AG09309 (cell line): ENCODE data around the gene WDR90.

Experiments used
- DNase-seq: peaks from one replicate; pipeline ENCODE4 v3.0.0-alpha.2; 2010; ENCODE audit warnings: low read depth
- H3K4me3 ChIP-seq: 2 replicates; pipeline ENCODE4 v1.5.1; 2011; ENCODE audit warnings: mild to moderate bottlenecking, low read depth, low read length, moderate library complexity; ENCODE audit not compliant: control insufficient read depth
- TF ChIP-seq, protein P1 (sequence below): IDR thresholded peaks from 2 replicates; pipeline ENCODE4 v1.5.1; 2011; ENCODE audit warnings: mild to moderate bottlenecking, low read depth, low read length, inconsistent platforms; ENCODE audit not compliant: insufficient read depth, control insufficient read depth; ENCODE audit errors: missing control alignments

The WDR90 gene

DNA sequence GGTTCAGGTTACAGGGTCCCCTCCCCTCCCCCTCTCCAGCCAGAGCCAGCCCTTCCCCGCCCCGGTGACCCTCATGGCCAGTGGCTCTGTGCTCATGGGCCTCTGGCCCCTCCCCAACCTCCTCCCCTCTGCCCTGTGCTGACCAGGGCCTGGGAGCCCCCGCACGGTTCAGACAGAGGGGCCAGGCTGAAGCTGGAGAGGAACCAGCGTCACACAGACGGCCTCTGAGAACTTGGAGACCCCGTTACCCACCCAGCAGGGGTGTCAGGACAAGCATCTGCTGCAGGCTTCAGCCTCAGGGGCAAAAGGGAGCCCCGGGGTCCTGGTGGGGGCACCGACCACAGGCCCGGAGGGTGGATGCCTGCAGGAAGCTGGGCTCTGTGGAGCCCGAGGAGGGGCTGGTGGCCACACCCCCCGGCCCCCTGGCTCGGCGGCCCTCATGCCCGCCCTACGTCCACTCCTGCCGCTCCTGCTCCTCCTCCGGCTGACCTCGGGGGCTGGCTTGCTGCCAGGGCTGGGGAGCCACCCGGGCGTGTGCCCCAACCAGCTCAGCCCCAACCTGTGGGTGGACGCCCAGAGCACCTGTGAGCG, 18.3 kb upstream of the WDR90 start, which contains the start of gene WFIKKN1:
WFIKKN1 (plus strand) TSS at position 171 of the 591 bp plus-strand sequence; CDS start at position 440, 269 bp downstream.
- no peak for DNase-seq
- TF ChIP-seq, protein P1, sequence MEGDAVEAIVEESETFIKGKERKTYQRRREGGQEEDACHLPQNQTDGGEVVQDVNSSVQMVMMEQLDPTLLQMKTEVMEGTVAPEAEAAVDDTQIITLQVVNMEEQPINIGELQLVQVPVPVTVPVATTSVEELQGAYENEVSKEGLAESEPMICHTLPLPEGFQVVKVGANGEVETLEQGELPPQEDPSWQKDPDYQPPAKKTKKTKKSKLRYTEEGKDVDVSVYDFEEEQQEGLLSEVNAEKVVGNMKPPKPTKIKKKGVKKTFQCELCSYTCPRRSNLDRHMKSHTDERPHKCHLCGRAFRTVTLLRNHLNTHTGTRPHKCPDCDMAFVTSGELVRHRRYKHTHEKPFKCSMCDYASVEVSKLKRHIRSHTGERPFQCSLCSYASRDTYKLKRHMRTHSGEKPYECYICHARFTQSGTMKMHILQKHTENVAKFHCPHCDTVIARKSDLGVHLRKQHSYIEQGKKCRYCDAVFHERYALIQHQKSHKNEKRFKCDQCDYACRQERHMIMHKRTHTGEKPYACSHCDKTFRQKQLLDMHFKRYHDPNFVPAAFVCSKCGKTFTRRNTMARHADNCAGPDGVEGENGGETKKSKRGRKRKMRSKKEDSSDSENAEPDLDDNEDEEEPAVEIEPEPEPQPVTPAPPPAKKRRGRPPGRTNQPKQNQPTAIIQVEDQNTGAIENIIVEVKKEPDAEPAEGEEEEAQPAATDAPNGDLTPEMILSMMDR: no peak
- H3K4me3 ChIP-seq: no peak within 1 kb of the TSS

DNA sequence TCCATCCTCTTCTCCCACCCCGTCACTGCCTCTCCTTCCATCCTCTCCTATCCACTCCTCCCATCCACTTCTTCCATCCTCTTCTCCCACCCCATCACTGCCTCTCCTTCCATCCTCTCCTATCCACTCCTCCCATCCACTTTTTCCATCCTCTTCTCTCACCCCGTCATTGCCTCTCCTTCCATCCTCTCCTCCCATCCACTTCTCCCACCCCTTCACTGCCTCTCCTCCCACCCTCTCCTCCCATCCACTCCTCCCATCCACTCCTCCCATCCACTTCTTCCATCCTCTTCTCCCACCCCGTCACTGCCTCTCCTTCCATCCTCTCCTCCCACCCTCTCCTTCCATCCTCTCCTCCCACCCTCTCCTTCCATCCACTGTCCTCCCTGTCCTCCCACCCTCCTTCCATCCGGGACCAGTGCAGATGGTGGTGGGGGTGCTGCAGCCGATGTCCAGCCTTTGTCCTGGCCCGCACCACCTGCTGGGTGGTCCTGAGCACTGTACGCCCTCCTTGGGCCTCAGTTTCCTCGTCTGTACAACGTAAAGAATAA, 17.3 kb upstream of the WDR90 start:
- no peak overlapping the region for H3K4me3 ChIP-seq
- TF ChIP-seq, protein P1: no peak
- DNase-seq: no peak

DNA sequence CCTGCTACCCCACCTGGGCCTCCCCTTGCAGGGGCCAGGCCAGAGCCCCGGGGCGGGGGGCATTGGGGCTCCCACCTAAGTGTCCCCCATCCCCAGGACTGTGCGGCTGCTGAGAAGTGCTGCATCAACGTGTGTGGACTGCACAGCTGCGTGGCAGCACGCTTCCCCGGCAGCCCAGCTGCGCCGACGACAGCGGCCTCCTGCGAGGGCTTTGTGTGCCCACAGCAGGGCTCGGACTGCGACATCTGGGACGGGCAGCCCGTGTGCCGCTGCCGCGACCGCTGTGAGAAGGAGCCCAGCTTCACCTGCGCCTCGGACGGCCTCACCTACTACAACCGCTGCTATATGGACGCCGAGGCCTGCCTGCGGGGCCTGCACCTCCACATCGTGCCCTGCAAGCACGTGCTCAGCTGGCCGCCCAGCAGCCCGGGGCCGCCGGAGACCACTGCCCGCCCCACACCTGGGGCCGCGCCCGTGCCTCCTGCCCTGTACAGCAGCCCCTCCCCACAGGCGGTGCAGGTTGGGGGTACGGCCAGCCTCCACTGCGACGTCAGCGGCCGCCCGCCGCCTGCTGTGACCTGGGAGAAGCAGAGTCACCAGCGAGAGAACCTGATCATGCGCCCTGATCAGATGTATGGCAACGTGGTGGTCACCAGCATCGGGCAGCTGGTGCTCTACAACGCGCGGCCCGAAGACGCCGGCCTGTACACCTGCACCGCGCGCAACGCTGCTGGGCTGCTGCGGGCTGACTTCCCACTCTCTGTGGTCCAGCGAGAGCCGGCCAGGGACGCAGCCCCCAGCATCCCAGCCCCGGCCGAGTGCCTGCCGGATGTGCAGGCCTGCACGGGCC, 16.5 kb upstream of the WDR90 start:
- TF ChIP-seq, protein P1: no peak
- no peak overlapping the region for H3K4me3 ChIP-seq
- DNase-seq: no peak

DNA sequence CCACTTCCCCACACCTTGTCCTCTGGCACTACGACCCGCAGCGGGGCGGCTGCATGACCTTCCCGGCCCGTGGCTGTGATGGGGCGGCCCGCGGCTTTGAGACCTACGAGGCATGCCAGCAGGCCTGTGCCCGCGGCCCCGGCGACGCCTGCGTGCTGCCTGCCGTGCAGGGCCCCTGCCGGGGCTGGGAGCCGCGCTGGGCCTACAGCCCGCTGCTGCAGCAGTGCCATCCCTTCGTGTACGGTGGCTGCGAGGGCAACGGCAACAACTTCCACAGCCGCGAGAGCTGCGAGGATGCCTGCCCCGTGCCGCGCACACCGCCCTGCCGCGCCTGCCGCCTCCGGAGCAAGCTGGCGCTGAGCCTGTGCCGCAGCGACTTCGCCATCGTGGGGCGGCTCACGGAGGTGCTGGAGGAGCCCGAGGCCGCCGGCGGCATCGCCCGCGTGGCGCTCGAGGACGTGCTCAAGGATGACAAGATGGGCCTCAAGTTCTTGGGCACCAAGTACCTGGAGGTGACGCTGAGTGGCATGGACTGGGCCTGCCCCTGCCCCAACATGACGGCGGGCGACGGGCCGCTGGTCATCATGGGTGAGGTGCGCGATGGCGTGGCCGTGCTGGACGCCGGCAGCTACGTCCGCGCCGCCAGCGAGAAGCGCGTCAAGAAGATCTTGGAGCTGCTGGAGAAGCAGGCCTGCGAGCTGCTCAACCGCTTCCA, 15.7 kb upstream of the WDR90 start:
- TF ChIP-seq, protein P1: no peak
- no peak for DNase-seq
- no peak overlapping the region for H3K4me3 ChIP-seq

DNA sequence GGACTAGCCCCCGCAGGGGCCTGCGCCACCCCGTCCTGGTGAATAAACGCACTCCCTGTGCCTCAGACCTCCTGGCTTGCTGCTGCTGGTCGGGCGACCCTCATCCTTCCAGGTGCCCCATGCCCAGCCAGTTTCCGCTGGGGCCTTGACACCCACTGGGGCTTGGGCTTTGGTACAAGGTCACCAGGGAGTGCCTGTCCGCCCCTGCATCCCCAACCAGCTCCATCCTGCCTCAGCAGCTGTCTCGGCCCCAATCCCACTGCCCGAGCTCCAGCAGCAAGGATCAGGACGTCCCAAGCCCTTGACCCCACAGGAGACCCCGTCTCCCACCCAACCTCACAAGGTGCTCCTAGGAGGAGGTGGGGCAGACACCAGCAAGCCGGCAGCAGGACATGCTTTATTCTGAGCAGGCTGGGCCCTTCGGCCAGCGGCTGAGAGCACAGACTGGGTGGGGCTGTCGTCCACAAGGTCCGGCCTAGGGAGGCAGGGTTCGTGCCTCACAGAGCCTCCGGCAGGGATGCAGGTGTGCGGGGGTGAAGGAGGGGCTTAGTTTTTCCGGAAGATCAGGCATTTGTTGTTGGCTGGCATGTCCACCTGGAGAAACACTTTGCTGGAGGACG, 15.0 kb upstream of the WDR90 start:
- no peak overlapping the region for H3K4me3 ChIP-seq
- no peak for DNase-seq
- TF ChIP-seq, protein P1: no peak

DNA sequence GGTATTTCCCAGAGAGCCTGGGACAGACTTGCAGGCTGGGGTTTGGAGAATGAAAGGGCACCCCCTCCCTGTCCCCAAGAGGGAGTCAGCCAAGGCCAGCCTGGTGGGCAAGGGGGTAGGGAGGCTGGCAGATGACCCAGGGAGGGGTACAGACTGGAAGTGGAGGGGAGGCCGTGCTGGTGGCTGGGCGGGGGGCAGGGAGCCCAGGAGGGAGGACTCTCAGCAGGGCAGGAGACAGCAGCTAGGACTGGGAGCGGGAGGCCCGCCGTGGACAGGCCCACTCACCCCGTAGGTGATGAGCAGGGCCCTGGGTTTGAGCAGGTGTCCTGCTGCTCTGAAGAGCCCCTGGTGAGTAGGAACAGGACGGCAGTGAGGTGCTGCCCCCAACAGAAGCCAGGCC, 14.2 kb upstream of the WDR90 start:
- DNase-seq: no peak
- H3K4me3 ChIP-seq: peak overlapping the region; percentile 78
- TF ChIP-seq, protein P1: no peak
